NCI-H1417 (cell line): Measurements from ENCODE around the gene IQGAP2.

Experiments used
- DNase-seq, 3 experiments: peaks; one replicate each; lab custom pipeline; 2025; lab: John Stamatoyannopoulos, UW

IQGAP2 gene

GRCh38 chr5:76690037-76690679 lies 287.1 kb downstream of the IQGAP2 start:
- DNase-seq = no peak

GRCh38 chr5:76690704-76691466 lies 287.8 kb downstream of the IQGAP2 start:
- DNase-seq = no peak

- no peak for DNase-seq
Observed at GRCh38 chr5:76691467-76692273, 288.6 kb downstream of the IQGAP2 start.

- DNase-seq = no peak
Observed at GRCh38 chr5:76692274-76692540, 289.1 kb downstream of the IQGAP2 start.

- no peak for DNase-seq
Observed at GRCh38 chr5:76692651-76693050, 289.6 kb downstream of the IQGAP2 start.

- DNase-seq = no peak
Observed at GRCh38 chr5:76693141-76693540, 290.1 kb downstream of the IQGAP2 start.

GRCh38 chr5:76694317-76694716 lies 291.2 kb downstream of the IQGAP2 start:
- no peak for DNase-seq

GRCh38 chr5:76695346-76695745 lies 292.3 kb downstream of the IQGAP2 start:
- DNase-seq = no peak

GRCh38 chr5:76696251-76696650 lies 293.2 kb downstream of the IQGAP2 start:
- DNase-seq = no peak

- DNase-seq = no peak
Observed at GRCh38 chr5:76697670-76698069, 294.6 kb downstream of the IQGAP2 start.

- DNase-seq = no peak
Observed at GRCh38 chr5:76700571-76700970, 297.5 kb downstream of the IQGAP2 start.

GRCh38 chr5:76701298-76701697 lies 298.2 kb downstream of the IQGAP2 start:
- DNase-seq = no peak

- no peak for DNase-seq
Observed at GRCh38 chr5:76703707-76704106, 300.6 kb downstream of the IQGAP2 start.

GRCh38 chr5:76704131-76704663 lies 301.1 kb downstream of the IQGAP2 start:
- no peak for DNase-seq

GRCh38 chr5:76705574-76705973 lies 302.5 kb downstream of the IQGAP2 start:
- no peak for DNase-seq

GRCh38 chr5:76709762-76710161 lies 306.7 kb downstream of the IQGAP2 start:
- no peak for DNase-seq

- DNase-seq = no peak
Observed at GRCh38 chr5:76710991-76711390, 307.9 kb downstream of the IQGAP2 start.

GRCh38 chr5:76714751-76715485 lies 311.8 kb downstream of the IQGAP2 start:
- DNase-seq = peak in 1 of 3 experiments; percentile 5

GRCh38 chr5:76715486-76715735 lies 312.3 kb downstream of the IQGAP2 start:
- no peak for DNase-seq

GRCh38 chr5:76715736-76716455 lies 312.8 kb downstream of the IQGAP2 start, which contains the start of gene F2R:
Gene F2R, plus strand, starts transcription at chr5:76716126. Its CDS starts 182 bp downstream, at chr5:76716308.
- peak in 2 of 3 experiments; percentile 27 to 39 for DNase-seq

GRCh38 chr5:76716456-76717157 lies 313.5 kb downstream of the IQGAP2 start:
- no peak for DNase-seq
